SK-N-SH treated with all-trans-retinoic acid at 6 μM for 48 hours (cell line): ENCODE data around the gene FREY1.

Source experiments
- CREB5 ChIP-seq: fragments of 250-450 bp; sonication (Bioruptor Pico); IDR thresholded peaks from 2 replicates; pipeline ENCODE4 v1.5.1; 2020; ENCODE audit warnings: low read depth, mild to moderate bottlenecking, moderate library complexity
- CSDC2 ChIP-seq: fragments of 250-450 bp; sonication (Bioruptor Pico); IDR thresholded peaks from 2 replicates; pipeline ENCODE4 v1.5.0; 2020; ENCODE audit warnings: mild to moderate bottlenecking, moderate library complexity
- ESRRG ChIP-seq: fragments of 250-450 bp; sonication (Bioruptor Pico); IDR thresholded peaks from 2 replicates; pipeline ENCODE4 v1.6.1; 2021; ENCODE audit warnings: mild to moderate bottlenecking
- GLIS3 ChIP-seq: fragments of 250-450 bp; sonication (Bioruptor Pico); IDR thresholded peaks from 2 replicates; pipeline ENCODE4 v1.5.0; 2020; ENCODE audit warnings: mild to moderate bottlenecking, moderate library complexity
- PPARA ChIP-seq: fragments of 250-450 bp; sonication (Bioruptor Pico); IDR thresholded peaks from 2 replicates; pipeline ENCODE4 v1.5.0; 2020; ENCODE audit warnings: mild to moderate bottlenecking, borderline replicate concordance
- RARB ChIP-seq: fragments of 250-450 bp; sonication (Bioruptor Pico); IDR thresholded peaks from 2 replicates; pipeline ENCODE4 v1.8.0; 2021; ENCODE audit warnings: mild to moderate bottlenecking, moderate library complexity
- SNAI2 ChIP-seq: fragments of 250-450 bp; sonication (Bioruptor Pico); IDR thresholded peaks from 2 replicates; pipeline ENCODE4 v1.5.0; 2020; ENCODE audit warnings: mild to moderate bottlenecking, moderate library complexity
- ZC3H10 ChIP-seq: fragments of 250-450 bp; sonication (Bioruptor Pico); IDR thresholded peaks from 2 replicates; pipeline ENCODE4 v1.5.1; 2021; ENCODE audit warnings: mild to moderate bottlenecking, moderate library complexity
- ZFP3 ChIP-seq: fragments of 250-450 bp; sonication (Bioruptor Pico); IDR thresholded peaks from 2 replicates; pipeline ENCODE4 v1.5.0; 2020; ENCODE audit warnings: mild to moderate bottlenecking, moderate library complexity
- ZFP30 ChIP-seq: fragments of 450-650 bp; formaldehyde crosslinking; IDR thresholded peaks from 2 replicates; pipeline ENCODE4 v1.5.0; 2022; ENCODE audit warnings: mild to moderate bottlenecking, moderate library complexity
- ZNF8 ChIP-seq: fragments of 450-650 bp; formaldehyde crosslinking; IDR thresholded peaks from 2 replicates; pipeline ENCODE4 v1.5.0; 2020; ENCODE audit warnings: mild to moderate bottlenecking, moderate library complexity

- TF ChIP-seq SNAI2 (CRISPR knock-in tag) (no peak), PPARA (no peak), ESRRG (CRISPR knock-in tag) (no peak), ZFP30 (CRISPR knock-in tag) (no peak), GLIS3 (CRISPR knock-in tag) (no peak), CSDC2 (CRISPR knock-in tag) (no peak), RARB (CRISPR knock-in tag) (no peak), CREB5 (CRISPR knock-in tag) (no peak), ZNF8 (no peak), ZFP3 (CRISPR knock-in tag) (no peak), ZC3H10 (CRISPR knock-in tag) (no peak)
Measured at GRCh38 chr11:45936511-45937054, 29.5 kb upstream of the FREY1 start.
